Measurements from ENCODE around the gene NES. TPM values are rescaled to one million over a fixed set of nuclear protein-coding genes. Genes with fewer than 3 reads are reported as not detected.
A peak's percentile ranks its signal among the peaks of the same experiment; 100 is the strongest.
"Not testable (repeated sequence)": the region's sequence is repeated elsewhere in the genome, so short reads cannot be mapped to it uniquely, and the experiment has no call there.

The NES gene
- total RNA-seq, 1 donor from 2014 or later = 42.4 TPM

- DNase-seq (ENCODE audit: low spot score) = no peak
Observed at GRCh38 chr1:156644640-156645039, 32.6 kb downstream of the NES start.

DNA sequence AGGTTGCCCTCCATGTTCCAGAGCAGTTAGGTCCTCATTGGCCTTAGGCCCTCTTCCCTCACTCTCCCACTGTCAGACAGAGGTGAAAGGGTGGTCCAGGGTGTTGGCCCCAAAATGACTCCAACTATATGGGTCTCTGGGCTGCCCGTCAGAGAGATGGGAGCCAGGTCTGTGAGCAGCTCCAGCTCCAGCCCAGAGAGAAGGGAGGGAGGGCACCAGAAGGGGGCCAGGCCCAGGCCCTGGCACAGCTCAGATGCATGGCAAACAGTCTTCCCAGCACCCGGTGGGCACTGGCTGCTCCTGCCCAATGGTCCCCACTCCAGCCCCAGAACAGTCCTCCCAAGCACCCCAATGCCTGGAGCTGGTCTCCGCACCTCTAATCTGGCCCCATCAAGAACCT is 33.1 kb downstream of the NES start:
- no peak for DNase-seq (ENCODE audit: low spot score)

DNA sequence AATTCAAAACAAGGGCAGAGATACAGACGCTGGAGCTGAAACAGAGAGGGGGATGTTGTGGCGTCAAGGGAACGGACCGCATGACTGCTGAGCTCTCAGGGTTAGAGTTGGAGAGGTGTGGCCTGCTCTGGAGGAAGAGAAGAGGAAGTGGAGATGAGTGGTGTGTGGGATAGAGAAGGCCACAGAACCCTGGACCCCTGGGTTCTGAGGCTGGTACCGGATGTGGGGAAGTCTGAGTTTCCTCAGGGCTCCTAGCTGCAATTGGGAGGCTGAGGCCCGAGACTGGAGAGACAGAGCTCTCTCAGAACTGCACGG is 33.5 kb downstream of the NES start:
- no peak for DNase-seq (ENCODE audit: low spot score)

DNA sequence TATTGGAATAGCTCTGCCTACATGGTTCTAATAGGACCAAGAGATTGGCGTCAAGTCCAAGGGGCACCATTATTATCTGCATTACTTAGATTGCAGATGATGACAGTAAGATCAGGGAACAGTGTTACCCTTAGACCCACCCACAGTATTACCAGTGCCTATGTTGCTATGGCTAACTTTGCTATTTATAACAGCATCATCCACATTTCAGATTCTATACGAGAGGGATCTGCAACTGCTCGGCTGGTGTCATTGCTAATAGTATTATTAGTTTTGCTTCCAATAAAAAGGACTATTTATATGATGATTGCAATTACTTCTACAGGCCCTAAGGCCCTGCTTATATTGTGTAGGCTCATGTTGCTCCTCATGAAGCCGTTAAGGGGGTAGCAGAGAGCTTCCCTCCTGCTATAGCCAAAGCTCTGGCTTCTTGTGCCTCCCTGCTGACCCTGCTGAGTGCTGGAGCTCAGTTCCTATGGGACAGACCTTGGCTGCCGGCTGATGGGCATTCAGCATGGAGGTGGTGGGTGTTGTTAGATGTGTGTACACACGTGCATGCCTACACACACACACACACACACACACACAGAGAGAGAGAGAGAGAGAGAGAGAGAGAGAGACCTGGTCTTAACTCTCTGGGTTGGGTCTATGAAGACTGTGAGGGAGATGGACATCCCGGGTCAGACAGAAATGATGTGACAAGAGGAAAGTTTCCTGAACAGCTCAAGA is 34.0 kb downstream of the NES start:
- no peak for DNase-seq (ENCODE audit: low spot score)

DNA sequence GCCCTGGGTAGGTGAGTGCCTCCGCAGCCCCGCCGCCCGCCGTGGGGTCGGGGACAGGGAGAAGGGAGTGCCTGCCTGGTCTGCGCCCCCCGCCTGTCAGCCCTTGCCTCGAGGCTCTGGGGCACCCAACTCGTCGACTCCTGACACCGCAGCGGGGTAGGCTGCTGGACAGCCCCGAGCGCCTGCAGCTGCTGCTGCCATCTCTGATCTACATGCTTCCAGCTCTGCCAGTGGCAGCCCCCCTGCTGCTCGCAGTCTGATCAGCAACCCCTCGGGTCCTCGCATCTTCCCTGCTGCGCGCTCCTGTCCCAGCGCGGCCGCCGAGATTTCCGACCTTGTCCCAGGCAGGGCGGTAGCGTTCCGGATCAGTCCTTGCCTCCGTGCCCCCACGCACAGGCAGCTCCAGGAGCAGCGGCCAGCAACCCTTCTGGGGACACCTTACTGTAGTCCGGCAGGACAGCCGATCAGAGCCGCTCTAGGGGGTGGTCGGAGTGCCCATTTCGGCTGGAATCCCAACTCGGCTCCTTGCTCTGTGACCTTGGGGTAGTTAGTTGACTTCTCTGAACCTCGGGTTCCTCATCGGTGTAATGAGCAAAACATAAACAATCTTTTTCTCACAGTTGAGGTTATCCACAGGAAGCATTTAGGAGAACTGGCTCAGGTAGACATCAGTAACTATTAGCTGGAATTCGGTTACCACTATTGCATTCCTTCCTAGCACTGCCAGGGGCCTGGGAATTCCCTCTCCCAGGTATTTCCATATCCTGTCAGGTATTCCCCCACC is 34.8 kb downstream of the NES start:
- no peak for DNase-seq (ENCODE audit: low spot score)

DNA sequence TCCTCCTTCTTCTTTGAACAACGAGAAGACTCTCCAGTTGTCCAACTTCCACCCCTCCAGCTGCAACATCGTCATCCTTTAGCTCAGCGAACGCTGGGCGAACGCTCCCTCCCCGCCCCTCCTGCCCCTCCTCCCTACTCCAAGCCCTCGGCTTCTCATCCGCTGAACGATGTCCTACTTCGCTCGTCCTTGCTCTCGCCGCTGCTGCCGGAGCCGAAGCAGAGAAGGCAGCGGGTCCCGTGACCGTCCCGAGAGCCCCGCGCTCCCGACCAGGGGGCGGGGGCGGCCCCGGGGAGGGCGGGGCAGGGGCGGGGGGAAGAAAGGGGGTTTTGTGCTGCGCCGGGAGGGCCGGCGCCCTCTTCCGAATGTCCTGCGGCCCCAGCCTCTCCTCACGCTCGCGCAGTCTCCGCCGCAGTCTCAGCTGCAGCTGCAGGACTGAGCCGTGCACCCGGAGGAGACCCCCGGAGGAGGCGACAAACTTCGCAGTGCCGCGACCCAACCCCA is 35.4 kb downstream of the NES start, which contains the start of gene BCAN:
TSS of gene BCAN (plus strand) at position 357 of the 504 bp plus-strand sequence. CDS start 3,938 bp downstream, outside the sequence.
- DNase-seq (ENCODE audit: low spot score) = no peak

DNA sequence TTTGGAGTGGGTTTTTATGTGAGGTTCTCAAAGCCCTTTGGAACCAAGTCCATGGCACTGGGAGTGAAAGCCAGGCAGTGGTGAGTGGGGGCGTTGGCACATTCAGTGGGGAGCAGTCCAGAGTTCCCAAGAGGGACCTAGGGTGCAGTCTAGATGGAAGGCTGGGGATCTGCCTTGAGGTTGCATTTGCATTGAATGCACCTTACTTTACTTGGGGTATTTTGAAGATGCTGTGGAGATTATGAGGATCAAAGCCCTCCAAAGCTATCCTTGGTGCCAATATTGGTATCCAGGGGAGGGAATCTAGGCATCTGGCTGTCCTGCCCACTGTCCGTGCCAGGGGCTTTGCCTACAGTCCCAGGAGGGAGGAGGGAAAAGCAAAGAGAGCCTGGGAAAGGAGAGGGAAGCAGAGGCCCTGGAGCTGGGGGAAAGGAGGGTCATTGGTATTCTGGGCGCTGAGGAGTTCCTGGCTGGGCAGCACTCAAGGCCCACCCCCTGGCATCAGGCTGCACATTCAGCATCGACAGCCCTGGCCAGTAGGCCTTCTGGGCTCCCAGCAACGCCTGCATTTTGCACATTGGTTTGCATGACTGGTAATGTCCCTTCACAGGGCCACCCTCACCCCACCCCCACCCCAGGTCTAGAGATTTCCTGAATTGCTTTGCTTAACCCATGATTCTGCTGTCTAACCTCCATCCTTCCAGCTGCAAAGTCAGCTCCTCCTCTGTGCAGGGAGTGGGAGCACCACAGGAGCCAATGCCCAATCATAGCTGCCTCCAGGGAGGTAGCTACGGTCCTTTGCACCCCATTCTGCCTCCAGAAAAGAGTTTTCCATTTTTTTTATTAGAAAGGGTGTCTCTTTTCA is 36.1 kb downstream of the NES start:
- DNase-seq (ENCODE audit: low spot score) = no peak

DNA sequence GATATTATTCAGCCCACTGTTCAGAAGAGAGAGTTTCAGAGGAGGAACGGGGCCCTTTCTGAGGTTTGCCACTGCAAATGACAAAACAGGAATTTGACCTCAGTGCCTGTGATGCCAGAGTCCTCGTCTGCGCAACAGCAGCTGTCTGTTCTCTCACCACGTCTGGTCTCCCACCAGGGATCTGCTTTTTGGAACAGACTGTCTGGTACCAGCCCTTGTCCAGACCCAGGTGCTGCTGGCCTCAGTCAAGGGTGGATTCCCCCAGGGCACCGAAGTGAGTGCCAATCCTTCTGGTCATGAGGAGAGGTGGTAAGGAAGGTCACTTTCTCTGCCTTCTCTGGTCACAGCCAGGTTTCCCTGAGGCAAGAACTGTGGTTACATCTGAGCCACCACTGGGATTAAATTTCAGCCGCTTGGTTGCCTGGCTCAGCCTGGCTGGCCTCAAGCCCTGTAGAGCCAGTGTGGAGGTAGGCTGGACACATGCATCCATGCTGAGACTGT is 37.6 kb downstream of the NES start:
- DNase-seq (ENCODE audit: low spot score) = no peak

- DNase-seq (ENCODE audit: low spot score) = no peak
Observed at GRCh38 chr1:156638189-156638985, 38.8 kb downstream of the NES start.

DNA sequence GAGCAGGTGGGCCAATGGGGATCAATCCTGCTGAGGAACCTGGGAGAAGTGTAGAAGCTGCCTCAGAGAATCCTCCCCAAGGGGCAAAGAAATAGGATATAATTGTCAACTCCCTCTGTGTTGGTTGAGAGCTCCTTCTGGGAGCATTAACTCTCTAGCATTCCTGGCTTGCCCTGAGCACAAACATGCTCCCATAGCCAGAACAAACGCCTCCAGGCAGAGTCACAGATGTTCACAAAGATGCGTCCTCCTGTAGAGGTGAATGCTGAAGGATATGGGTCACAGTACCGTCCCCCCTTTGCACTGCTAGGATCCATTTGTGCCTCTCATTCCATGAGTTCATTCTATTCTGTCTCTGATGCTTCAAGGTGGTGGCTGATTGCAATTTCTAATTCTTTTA is 44.9 kb downstream of the NES start:
- DNase-seq (ENCODE audit: low spot score) = no peak

GRCh38 chr1:156631152-156631551 is 46.1 kb downstream of the NES start:
- DNase-seq (ENCODE audit: low spot score) = not testable (repeated sequence)

GRCh38 chr1:156629823-156630449 is 47.3 kb downstream of the NES start:
- DNase-seq (ENCODE audit: low spot score) = no peak

DNA sequence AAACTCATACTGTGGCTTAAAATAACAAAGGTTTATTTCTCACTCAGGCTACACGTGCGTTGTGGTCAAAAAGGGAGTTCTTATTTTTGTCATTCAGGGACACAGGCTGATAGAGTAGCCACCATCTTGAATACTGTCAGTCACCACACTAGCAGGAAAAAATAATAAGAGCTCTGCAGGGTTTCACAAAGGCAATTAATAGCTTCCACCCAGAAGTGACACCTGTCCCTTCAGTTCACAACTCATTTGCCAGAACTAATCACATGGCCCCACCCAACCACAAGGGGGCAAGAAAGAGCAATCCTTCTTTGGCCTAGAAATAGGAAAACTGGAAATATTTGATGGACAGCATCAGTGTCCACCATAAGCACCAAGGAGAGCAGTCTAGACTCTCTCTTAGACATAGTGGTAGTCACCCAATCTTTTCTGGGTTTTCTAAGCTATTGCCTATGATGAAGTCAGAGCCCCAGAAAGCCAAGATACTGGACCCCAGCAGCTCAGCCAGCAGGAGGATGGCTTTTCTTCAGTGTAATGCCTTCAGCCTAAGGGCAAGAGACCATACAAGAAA is 49.8 kb downstream of the NES start:
- DNase-seq (ENCODE audit: low spot score) = no peak

DNA sequence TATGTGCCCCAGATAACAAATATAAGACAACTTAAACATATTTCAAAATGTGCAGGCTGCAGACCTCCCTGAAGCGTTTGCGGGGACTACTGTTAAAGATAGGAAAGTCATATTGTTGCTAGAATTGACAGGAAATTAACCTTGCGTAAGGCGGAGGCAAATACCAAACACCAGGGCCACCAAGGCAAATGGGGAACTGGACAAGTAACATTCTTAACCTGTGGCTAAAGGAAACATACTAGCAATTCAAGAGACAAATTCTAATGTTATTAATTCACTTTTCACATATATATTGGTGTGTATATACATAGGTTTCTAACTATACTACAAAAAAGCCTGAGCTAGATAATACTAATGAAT is 51.1 kb downstream of the NES start:
- DNase-seq (ENCODE audit: low spot score) = no peak

- DNase-seq (ENCODE audit: low spot score) = no peak
Observed at GRCh38 chr1:156625436-156626078, 51.6 kb downstream of the NES start.

DNA sequence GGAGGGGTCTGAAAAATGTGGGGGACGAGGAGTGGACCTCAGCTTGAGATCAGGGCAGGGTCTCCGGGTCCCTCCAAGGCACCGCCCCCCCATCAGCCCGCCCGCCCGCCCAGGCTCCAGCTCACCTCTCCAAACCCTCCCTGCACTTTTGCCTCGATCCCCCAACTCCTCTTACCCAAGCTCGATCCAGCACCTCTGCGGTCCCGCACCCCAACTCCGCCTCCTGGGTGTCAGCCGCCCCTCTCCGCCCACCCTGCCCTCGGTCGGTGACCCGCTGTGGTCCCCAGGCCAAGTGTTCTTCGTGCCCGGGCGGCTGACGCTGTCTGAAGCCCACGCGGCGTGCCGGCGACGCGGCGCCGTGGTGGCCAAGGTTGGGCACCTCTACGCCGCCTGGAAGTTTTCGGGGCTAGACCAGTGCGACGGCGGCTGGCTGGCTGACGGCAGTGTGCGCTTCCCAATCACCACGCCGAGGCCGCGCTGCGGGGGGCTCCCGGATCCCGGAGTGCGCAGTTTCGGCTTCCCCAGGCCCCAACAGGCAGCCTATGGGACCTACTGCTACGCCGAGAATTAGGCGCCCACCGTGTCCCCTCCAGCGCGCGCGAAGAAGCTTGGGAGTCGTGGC is 52.3 kb downstream of the NES start:
- no peak for DNase-seq (ENCODE audit: low spot score)

- DNase-seq (ENCODE audit: low spot score) = peak; percentile 74
Observed at GRCh38 chr1:156623946-156624813, 53.0 kb downstream of the NES start.

GRCh38 chr1:156622581-156623297 is 54.5 kb downstream of the NES start:
- DNase-seq (ENCODE audit: low spot score) = no peak
